ENCODE data around the gene MYO1E. TPM values are rescaled to one million over a fixed set of nuclear protein-coding genes. Genes with fewer than 3 reads are reported as not detected.

The MYO1E gene
- total and polyA plus RNA-seq, 2 of the 8 experiments (the other 6 are each of a cell fraction or from before 2014, with no cell fraction given) = 19.6 to 142 TPM

DNA sequence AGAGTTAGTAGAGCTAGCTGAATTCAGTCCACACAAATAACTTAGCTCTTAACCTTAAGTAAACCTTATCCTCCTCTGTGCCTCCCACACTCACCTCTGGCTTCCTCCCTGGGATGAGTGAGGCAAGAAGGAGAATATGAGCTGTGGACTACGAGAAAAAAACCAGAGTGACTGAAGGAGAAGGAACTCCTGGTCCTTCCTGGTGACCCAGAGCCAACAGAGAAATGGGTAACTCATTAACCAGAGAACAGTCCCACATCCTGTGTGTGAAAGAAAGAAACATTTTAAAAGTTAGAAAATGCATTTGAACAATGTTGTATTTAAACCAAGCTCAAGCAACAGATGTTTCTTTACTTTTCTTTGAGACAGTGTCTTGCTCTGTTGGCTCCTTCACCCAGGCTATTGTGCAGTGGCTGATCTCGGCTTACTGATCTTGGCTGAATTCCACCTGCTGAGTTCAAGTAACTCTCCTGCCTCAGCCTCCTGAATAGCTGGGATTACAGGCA is 37.8 kb upstream of the MYO1E start:
- H2BK12ac ChIP-seq (ENCODE audit: low read depth, low read length) = no peak overlapping the region
- H2BK20ac ChIP-seq (ENCODE audit: low read length) = no peak overlapping the region
- FAIRE-seq (no peak), DNase-seq (ENCODE audit: low read depth in 1 of 2, low spot score in 2 of 2) (no peak)
- no peak overlapping the region for H3K4me3 ChIP-seq (ENCODE audit: extremely low read depth in 1 of 4, insufficient read depth in 2 of 4, low read depth in 3 of 4, low read length in 4 of 4)
- no peak overlapping the region for H4K8ac ChIP-seq (ENCODE audit: extremely low read depth, insufficient read depth, low read length)
- ChIA-PET CTCF (ENCODE audit: partially characterized antibody) (interaction anchor here (0.9 to 1.7 kb wide), 7 partner anchors 10 to 249 kb away, joined by 3 to 8 read pairs (median 4); no protein-coding TSS in a partner anchor), POLR2A (ENCODE audit: partially characterized antibody) (interaction anchor here (0.9 kb wide), 1 partner anchor 155 kb away, joined by 3 read pairs; no protein-coding TSS in a partner anchor)
- H3K79me2 ChIP-seq (ENCODE audit: control insufficient read depth in 1 of 2, insufficient read depth in 2 of 2, low read length in 2 of 2) = no peaks in the 10 kb centered on the region
- no peaks in the 10 kb centered on the region; a peak in 1 of 7 replicates for H3K27me3 ChIP-seq (replicated peaks in 1 of 4; ENCODE audit: control insufficient read depth in 3 of 4, extremely low read depth in 1 of 4, insufficient read depth in 3 of 4, low read length in 3 of 4)
- H3K56ac ChIP-seq (replicated peaks; ENCODE audit: insufficient read length, low read depth, low read length) = no peak overlapping the region
- H3K23ac ChIP-seq (ENCODE audit: insufficient read length) = no peak overlapping the region
- H4K20me1 ChIP-seq (replicated peaks in 1 of 2; ENCODE audit: control insufficient read depth in 1 of 2, insufficient read depth in 2 of 2, low read length in 2 of 2) = no peaks in the 10 kb centered on the region
- no peak overlapping the region for H2BK5ac ChIP-seq (ENCODE audit: low read depth, low read length)
- 74% methylated on average over 2 of the region's 2 CpGs; no CpG with 5 or more reads in 1 of the 2 experiments for WGBS, 2 experiments (ENCODE audit: extremely low coverage in 1 of 2, insufficient coverage in 1 of 2, insufficient read length in 1 of 2, insufficient replicate concordance in 2 of 2, low coverage in 1 of 2, low lambda C conversion rate in 2 of 2, missing lambda C conversion rate in 1 of 2)
- no peak overlapping the region for H4K5ac ChIP-seq (ENCODE audit: insufficient read length, low read depth, low read length)
- no peaks in the 10 kb centered on the region for H3K9me3 ChIP-seq (ENCODE audit: insufficient read depth in 2 of 2, low read depth in 1 of 2, low read length in 1 of 2)
- no peaks in the 10 kb centered on the region for H3K4me1 ChIP-seq (replicated peaks in 1 of 4; ENCODE audit: control insufficient read depth in 3 of 4, insufficient read depth in 4 of 4, low read length in 3 of 4)
- no peak overlapping the region for H4K91ac ChIP-seq (replicated peaks; ENCODE audit: insufficient read length, low read length)
- H3K9ac ChIP-seq (replicated peaks in 1 of 4; ENCODE audit: extremely low read depth in 1 of 4, low read depth in 3 of 4, low read length in 3 of 4) = no peak overlapping the region
- H3K4ac ChIP-seq (replicated peaks; ENCODE audit: insufficient read length, low read depth, low read length) = no peak overlapping the region
- H3K36me3 ChIP-seq (ENCODE audit: control insufficient read depth in 2 of 4, insufficient read depth in 4 of 4, low read length in 3 of 4) = no peaks in the 10 kb centered on the region
- H3K27ac ChIP-seq (ENCODE audit: low read depth, low read length) = no peak overlapping the region
- no peak overlapping the region for H2AK5ac ChIP-seq (ENCODE audit: low read depth, low read length)
- no peak overlapping the region for H2BK15ac ChIP-seq (ENCODE audit: low read length)
- no peak overlapping the region for H2BK120ac ChIP-seq (replicated peaks; ENCODE audit: low read depth, low read length)
- H3K4me2 ChIP-seq (ENCODE audit: insufficient read depth in 1 of 2, low read depth in 2 of 2, low read length in 2 of 2) = no peak overlapping the region
- H3K23me2 ChIP-seq (ENCODE audit: low read depth, low read length) = no peaks in the 10 kb centered on the region; the same call in 1 of the 2 replicates
- H3K79me1 ChIP-seq (ENCODE audit: low read depth, low read length) = no peaks in the 10 kb centered on the region; the same call in 1 of the 2 replicates
- no peak overlapping the region for H3K18ac ChIP-seq (ENCODE audit: extremely low read depth, low read length)
- no peak overlapping the region for H3K14ac ChIP-seq (ENCODE audit: insufficient read length)
- H2AFZ ChIP-seq (ENCODE audit: low read length) = no peak overlapping the region
- no peak for TF ChIP-seq EGR1 (IDR thresholded peaks at IDR 0.05; ENCODE audit: borderline replicate concordance, low read depth, low read length)
- TF ChIP-seq POLR2A (IDR thresholded peaks at IDR 0.05; ENCODE audit: control extremely low read depth in 1 of 2, low read depth in 2 of 2, low read length in 2 of 2) = no peak
- TF ChIP-seq, protein P1, sequence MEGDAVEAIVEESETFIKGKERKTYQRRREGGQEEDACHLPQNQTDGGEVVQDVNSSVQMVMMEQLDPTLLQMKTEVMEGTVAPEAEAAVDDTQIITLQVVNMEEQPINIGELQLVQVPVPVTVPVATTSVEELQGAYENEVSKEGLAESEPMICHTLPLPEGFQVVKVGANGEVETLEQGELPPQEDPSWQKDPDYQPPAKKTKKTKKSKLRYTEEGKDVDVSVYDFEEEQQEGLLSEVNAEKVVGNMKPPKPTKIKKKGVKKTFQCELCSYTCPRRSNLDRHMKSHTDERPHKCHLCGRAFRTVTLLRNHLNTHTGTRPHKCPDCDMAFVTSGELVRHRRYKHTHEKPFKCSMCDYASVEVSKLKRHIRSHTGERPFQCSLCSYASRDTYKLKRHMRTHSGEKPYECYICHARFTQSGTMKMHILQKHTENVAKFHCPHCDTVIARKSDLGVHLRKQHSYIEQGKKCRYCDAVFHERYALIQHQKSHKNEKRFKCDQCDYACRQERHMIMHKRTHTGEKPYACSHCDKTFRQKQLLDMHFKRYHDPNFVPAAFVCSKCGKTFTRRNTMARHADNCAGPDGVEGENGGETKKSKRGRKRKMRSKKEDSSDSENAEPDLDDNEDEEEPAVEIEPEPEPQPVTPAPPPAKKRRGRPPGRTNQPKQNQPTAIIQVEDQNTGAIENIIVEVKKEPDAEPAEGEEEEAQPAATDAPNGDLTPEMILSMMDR (IDR thresholded peaks at IDR 0.05; ENCODE audit: control extremely low read depth in 1 of 3, insufficient read depth in 1 of 3, low read depth in 1 of 3, low read length in 3 of 3) = no peak
- TF ChIP-seq SRF (IDR thresholded peaks at IDR 0.05; ENCODE audit: low read depth, low read length) = no peak
- TF ChIP-seq CREB1 (IDR thresholded peaks at IDR 0.05) = no peak
- no peak for TF ChIP-seq KDM4A (IDR thresholded peaks at IDR 0.05; ENCODE audit: low read depth, low read length, severe bottlenecking)
- TF ChIP-seq KDM1A (IDR thresholded peaks at IDR 0.05; ENCODE audit: borderline replicate concordance, low read length) = no peak
- no peak for TF ChIP-seq JUN (IDR thresholded peaks at IDR 0.05; ENCODE audit: low read depth, low read length)
- no peak for TF ChIP-seq HDAC6 (IDR thresholded peaks at IDR 0.05; ENCODE audit: low read depth, low read length)
- TF ChIP-seq POLR2AphosphoS5 (IDR thresholded peaks at IDR 0.05; ENCODE audit: low read depth, low read length) = no peak
- TF ChIP-seq RXRA (IDR thresholded peaks at IDR 0.05; ENCODE audit: insufficient read depth, low read depth, low read length) = no peak
- TF ChIP-seq TBP (IDR thresholded peaks at IDR 0.05; ENCODE audit: low read depth, low read length) = no peak
- TF ChIP-seq SIX5 (IDR thresholded peaks at IDR 0.05; ENCODE audit: low read depth, low read length) = no peak
